Activated naive CD8-positive, alpha-beta T cell treated with anti-CD3 and anti-CD28 coated beads, Interleukin-2, amount 10 ng/mL, durations not matched to agents 7 days and 5 days (primary cell): ENCODE results near the gene VKORC1. TPM values are rescaled to one million over a fixed set of nuclear protein-coding genes. Genes with fewer than 3 reads are reported as not detected.

Experiments
- ATAC-seq: fragments of 150-1000 bp; cut with Tn5 transposase; one replicate; pipeline ENCODE4 v1.10.0; 2021; ENCODE audit warnings: low read depth, moderate library complexity
- POLR2A ChIA-PET: fragments of 350-600 bp; sonication (Branson Sonifier 250); formaldehyde crosslinking; loops from one replicate; lab custom pipeline; 2021; ENCODE audit warnings: antibody characterized with exemption; lab: Charles Lee
- DNase-seq: peaks from one replicate; pipeline ENCODE4 v3.0.0; 2021
- H3K27ac Mint-ChIP-seq: one replicate; pipeline ENCODE4 v1.8.0; 2022; ENCODE audit warnings: mild to moderate bottlenecking, mixed read lengths
- H3K27me3 Mint-ChIP-seq: one replicate; pipeline ENCODE4 v1.8.0; 2022; ENCODE audit warnings: mild to moderate bottlenecking, moderate library complexity, mixed read lengths
- H3K36me3 Mint-ChIP-seq: one replicate; pipeline ENCODE4 v1.8.0; 2021; ENCODE audit warnings: mild to moderate bottlenecking, mixed read lengths
- H3K4me1 Mint-ChIP-seq: one replicate; pipeline ENCODE4 v1.8.0; 2021; ENCODE audit warnings: mixed read lengths
- H3K4me3 Mint-ChIP-seq: one replicate; pipeline ENCODE4 v1.8.0; 2022; ENCODE audit warnings: mild to moderate bottlenecking, moderate library complexity, mixed read lengths
- H3K9me3 Mint-ChIP-seq: one replicate; pipeline ENCODE4 v1.8.0; 2021; ENCODE audit warnings: mixed read lengths
- total RNA-seq, 2 experiments: library from RNA; stranded (reverse); gene quantifications; one replicate each; pipeline ENCODE4 v1.2.3, GENCODE V29; 2021

Gene VKORC1
- total RNA-seq, 2 experiments from 2014 or later: 79.4 to 80.4 TPM

DNA sequence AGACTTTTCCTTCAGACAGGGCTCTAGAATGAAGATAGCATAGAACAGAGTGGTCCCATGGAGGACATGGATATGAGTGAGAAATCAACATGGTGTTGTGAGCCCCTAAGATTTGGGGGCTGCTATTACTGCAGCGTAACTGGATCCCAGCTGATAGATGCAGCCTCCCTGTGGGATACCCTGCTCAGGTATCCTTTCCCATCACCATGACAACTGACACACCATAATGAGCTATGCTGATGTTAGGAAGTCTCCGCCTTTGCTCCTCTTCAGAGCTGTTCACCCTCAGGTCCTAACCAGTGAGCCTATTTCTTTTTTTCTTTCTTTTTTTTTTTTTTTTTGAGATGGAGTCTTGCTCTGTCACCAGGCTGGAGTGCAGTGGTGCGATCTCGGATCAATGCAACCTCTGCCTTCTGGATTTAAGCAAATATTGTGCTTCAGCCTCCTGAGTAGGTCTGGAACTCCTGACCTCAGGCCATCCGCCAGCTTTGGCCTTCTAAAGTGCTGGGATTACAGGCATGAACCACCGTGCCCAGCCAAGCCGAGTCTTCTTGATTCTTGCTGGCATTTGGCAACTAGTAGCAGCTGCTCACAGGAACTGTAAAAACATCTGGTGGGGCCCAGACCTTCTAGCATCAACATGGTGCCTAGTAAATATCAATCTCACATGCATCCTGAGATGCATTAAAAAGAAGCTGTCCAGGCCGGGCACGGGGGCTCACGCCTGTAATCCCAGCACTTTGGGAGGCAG, 44.1 kb downstream of the VKORC1 start:
- H3K27me3 Mint-ChIP-seq: peaks cover 3% of the 10 kb centered on the region
- peaks cover 2% of the 10 kb centered on the region for H3K9me3 Mint-ChIP-seq
- POLR2A ChIA-PET: interaction anchor here (0.7 to 2.0 kb wide), 3 partner anchors 24 to 429 kb away, joined by 3 to 11 read pairs (median 5); partner anchors contain the start of genes ZNF646 and ZNF668
- no peak overlapping the region for H3K4me3 Mint-ChIP-seq
- ATAC-seq: no peak
- H3K36me3 Mint-ChIP-seq: peaks cover 7% of the 10 kb centered on the region
- H3K4me1 Mint-ChIP-seq: peaks cover 14% of the 10 kb centered on the region
- H3K27ac Mint-ChIP-seq: no peak overlapping the region
- DNase-seq: no peak

DNA sequence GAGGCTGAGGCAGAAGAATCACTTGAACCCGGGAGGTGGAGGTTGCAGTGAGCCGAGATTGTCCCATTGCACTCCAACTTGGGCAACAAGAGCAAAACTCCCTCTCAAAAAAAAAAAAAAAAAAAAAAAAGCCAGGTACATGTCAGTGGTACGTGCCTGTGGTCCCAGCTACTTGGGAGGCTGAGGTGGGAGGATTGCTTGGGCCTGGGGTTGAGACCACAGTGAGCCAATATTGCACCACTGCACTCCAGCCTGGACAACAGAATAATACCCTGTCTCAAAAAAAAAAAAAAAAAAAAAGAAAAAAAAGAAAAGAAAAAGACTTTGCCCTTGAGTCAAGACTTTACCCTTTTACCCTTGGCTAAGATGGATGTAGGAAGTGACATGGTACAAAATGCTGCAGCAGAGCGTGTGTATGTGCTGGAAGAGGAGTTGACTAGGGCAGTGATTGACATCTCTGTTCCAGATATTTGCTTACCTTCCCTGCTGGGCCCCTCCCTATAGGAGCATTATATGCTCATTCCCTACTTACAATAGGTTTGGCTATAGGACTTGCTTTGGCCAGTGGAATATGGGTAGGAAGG, 50.6 kb downstream of the VKORC1 start:
- Mint-ChIP-seq H3K4me3 (no peak overlapping the region), H3K36me3 (peaks cover 12% of the 10 kb centered on the region), H3K27ac (no peak overlapping the region), H3K4me1 (peaks cover 2% of the 10 kb centered on the region), H3K27me3 (no peaks in the 10 kb centered on the region), H3K9me3 (peaks cover 2% of the 10 kb centered on the region)
- no peak for ATAC-seq
- POLR2A ChIA-PET: interaction anchor here (0.7 to 1.0 kb wide), 2 partner anchors 15 to 17 kb away, joined by 3 to 4 read pairs; no protein-coding TSS in a partner anchor
- DNase-seq: no peak

DNA sequence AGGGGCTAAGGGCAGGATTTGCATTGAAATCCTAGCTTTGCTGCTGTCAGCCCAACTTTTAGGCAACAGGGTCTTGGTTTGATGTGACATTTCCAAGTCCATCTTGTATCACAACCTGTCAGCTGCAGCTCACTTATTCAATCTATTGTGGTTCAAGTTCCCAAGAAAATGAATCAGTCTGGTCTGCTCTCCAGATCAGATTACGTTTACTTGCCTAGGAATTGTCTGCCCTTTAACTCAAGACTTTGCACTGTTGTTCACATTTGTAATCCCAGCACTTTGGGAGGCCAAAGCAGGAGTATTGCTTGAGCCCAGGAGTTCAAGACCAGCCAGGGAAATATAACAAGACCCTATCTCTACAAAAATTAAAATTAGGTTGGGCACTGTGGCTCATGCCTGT, 51.2 kb downstream of the VKORC1 start:
- peaks cover 2% of the 10 kb centered on the region for H3K9me3 Mint-ChIP-seq

DNA sequence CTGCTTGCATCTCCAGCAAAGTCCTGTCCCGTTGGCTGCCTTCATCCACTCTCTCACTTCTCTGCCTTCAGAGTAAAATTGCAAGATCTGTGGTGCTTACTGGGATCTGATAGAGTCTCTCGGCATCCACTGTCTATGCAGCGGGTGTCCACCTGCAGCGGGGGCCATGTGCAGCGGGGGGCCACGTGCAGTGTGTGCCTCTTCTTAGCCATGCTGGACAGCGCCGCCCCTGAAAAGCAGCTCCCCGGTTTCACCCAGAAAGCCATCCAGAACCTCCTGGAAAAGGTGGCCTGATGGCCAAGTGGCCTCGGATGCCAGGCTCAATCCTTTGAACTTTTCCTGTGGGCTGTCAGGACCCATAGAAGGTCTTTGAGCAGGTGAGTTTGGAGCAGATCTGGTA, 51.7 kb downstream of the VKORC1 start:
- ATAC-seq (no peak), DNase-seq (no peak)
- Mint-ChIP-seq H3K4me3 (no peak overlapping the region), H3K4me1 (peaks cover 2% of the 10 kb centered on the region), H3K27ac (no peak overlapping the region), H3K36me3 (peaks cover 12% of the 10 kb centered on the region), H3K9me3 (peaks cover 2% of the 10 kb centered on the region), H3K27me3 (no peaks in the 10 kb centered on the region)
- POLR2A ChIA-PET: interaction anchor here (1.3 kb wide), 1 partner anchor 31 kb away, joined by 3 read pairs; the partner anchor contains the start of genes ZNF646 and ZNF668

More for the DNA sequence above, 51.2 kb downstream of the VKORC1 start:
- H3K36me3 Mint-ChIP-seq: peaks cover 12% of the 10 kb centered on the region
- POLR2A ChIA-PET: interaction anchor here (1.0 to 1.3 kb wide), 2 partner anchors 17 to 31 kb away, joined by 3 to 4 read pairs; partner anchors contain the start of genes ZNF646 and ZNF668
- no peak for ATAC-seq
- no peak overlapping the region for H3K4me3 Mint-ChIP-seq
- no peak overlapping the region for H3K27ac Mint-ChIP-seq
- H3K4me1 Mint-ChIP-seq: peaks cover 2% of the 10 kb centered on the region
- DNase-seq: no peak
- no peaks in the 10 kb centered on the region for H3K27me3 Mint-ChIP-seq

Other genes with a start within 250 kb of the VKORC1 start
- 10 to 100 TPM; 31.1 to 31.8 TPM for gene BCL7C, start 200.7 kb downstream of the VKORC1 start, total RNA-seq
- under 1 TPM; 0.19 to 0.37 TPM for gene CTF1, start 198.2 kb downstream of the VKORC1 start, total RNA-seq
- gene FBXL19, start 171.2 kb downstream of the VKORC1 start, total RNA-seq: 10 to 100 TPM; 20.1 to 24.4 TPM
- gene ORAI3, start 145.7 kb downstream of the VKORC1 start, total RNA-seq: 10 to 100 TPM; 24.6 to 25.8 TPM
- gene SETD1A, start 137.0 kb downstream of the VKORC1 start, total RNA-seq: 10 to 100 TPM; 27.6 to 33.4 TPM
- gene HSD3B7, start 109.6 kb downstream of the VKORC1 start, total RNA-seq: 10 to 100 TPM in 1 of 2 experiments, 1 to 10 TPM in 1; 8.5 to 10.9 TPM
- 1 to 10 TPM; 3.1 to 3.5 TPM for gene STX1B, start 84.2 kb downstream of the VKORC1 start, total RNA-seq
- gene STX4, start 61.2 kb downstream of the VKORC1 start, total RNA-seq: 10 to 100 TPM; 82.8 to 84.8 TPM
- 10 to 100 TPM; 17.9 to 20.5 TPM for gene ZNF668, start 20.6 kb downstream of the VKORC1 start, total RNA-seq
- gene ZNF646, start 20.4 kb downstream of the VKORC1 start, total RNA-seq: 10 to 100 TPM; 37.3 to 38.7 TPM
- gene PRSS53, start 5.9 kb downstream of the VKORC1 start, total RNA-seq: 10 to 100 TPM; 10.4 to 10.9 TPM
- 10 to 100 TPM; 35.8 to 37.0 TPM for gene BCKDK, start 13.6 kb upstream of the VKORC1 start, total RNA-seq
- 10 to 100 TPM; 66.5 to 72.9 TPM for gene KAT8, start 22.9 kb upstream of the VKORC1 start, total RNA-seq
- not detected for gene PRSS8, start 40.9 kb upstream of the VKORC1 start, total RNA-seq
- 1 to 10 TPM in 1 of 2 experiments, under 1 TPM in 1; 0.31 to 1.1 TPM for gene PRSS36, start 55.3 kb upstream of the VKORC1 start, total RNA-seq
- gene FUS, start 85.3 kb upstream of the VKORC1 start, total RNA-seq: 100 to 1,000 TPM; 540 to 618 TPM
- gene PYCARD, start 108.0 kb upstream of the VKORC1 start, total RNA-seq: 10 to 100 TPM; 82.3 to 87.0 TPM
- gene TRIM72, start 119.3 kb upstream of the VKORC1 start, total RNA-seq: not detected
- not detected for gene PYDC1, start 122.3 kb upstream of the VKORC1 start, total RNA-seq
- 1 to 10 TPM; 8.3 to 8.9 TPM for gene ITGAM, start 165.2 kb upstream of the VKORC1 start, total RNA-seq